ENCODE results near the gene PRPF19.
A peak's percentile ranks its signal among the peaks of the same experiment; 100 is the strongest.

PRPF19 gene

DNA sequence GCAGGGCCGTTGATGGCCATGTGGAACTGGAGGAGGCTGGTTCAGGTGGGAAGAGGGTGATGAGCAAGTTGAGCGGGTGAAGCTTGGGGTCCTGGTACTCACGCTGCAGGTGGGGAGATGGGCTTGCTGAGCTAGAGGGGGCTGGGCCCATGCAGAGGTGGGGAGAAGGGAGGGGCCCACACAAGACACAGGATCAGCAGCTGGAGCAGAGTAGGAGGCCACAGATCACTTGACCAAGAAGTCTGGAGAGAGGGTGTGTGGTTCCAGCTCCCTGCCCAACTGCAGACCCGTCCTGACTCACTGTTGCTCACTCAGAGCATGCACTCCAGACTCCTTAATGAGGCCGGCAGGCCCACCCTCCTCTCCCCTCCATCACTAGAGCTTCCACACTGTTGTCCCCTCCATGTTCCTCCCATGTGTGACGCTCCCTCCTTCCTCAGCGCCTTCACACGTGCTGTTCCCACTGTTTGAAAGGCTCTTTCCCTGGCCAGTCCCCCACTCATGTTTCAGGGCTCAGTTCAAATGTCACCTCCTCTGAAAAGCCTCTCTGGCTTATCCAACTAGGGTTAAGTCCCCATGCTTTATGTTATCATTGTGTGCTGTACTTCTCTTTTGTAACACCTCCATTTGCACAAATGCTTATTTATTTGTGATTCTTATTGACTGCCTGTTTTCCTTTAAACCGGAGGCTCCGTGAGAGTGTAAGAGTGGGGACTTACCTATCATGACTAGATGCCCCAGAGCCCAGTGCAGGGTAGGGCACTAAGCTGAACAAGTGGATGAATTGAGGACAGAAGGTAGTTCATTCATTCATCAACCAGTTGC is 62.1 kb downstream of the PRPF19 start:
- H3K27ac Mint-ChIP-seq, result peak overlapping the region; percentile 90 to 95
- peaks cover 0 to 6% of the 10 kb centered on the region in 2 donors for H3K9me3 Mint-ChIP-seq
- H3K4me1 Mint-ChIP-seq, result peaks cover 52% of the 10 kb centered on the region
- ATAC-seq (no peak), DNase-seq (no peak)
- H3K4me3 Mint-ChIP-seq, result peak overlapping the region; percentile 94
- no peaks in the 10 kb centered on the region for H3K27me3 Mint-ChIP-seq

DNA sequence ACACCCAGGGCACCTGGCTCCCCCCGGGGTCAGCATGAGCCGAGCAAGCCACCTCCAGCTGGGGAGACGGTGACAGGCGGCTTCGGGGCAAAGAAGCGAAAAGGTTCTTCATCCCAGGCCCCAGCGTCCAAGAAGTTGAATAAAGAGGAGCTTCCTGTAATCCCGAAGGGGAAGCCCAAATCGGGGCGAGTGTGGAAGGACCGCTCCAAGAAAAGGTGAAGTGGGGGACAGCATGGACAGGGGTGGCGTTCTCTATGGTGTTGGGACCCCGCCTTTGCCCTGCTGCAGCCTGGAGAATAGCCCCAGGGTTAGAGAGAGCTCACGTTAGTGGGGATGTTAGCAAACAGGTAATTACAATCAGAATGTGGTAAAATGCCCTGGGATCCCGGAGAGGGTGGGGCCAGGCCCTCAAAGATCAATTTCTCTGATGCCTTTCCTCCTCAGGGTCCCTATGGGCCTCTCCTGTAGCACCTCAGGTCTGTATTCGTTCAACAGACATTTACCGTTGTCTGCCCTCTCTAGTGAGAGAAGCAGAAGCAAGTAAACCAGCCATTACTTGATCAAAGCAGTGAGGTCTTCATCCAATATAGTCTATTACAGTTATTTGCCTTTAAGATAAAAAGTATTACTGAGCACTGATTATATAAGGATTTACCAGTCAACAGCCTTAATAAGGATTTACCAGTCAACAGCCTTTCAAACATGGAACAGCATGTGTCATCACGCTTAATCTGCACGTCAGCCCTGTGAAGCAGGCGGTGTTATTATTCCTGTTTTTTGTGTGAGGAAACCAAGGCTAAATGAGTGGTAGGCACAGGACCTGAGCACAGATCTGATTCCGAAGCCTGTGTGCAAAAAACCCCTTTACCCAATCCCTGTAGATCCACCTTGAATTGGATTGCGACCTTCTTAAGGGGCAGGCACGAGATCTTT is 63.5 kb downstream of the PRPF19 start:
- ATAC-seq (no peak), DNase-seq (no peak)
- peaks cover 0 to 6% of the 10 kb centered on the region in 2 donors for H3K9me3 Mint-ChIP-seq
- H3K4me1 Mint-ChIP-seq, result peaks cover 52% of the 10 kb centered on the region
- peak overlapping the region; percentile 94 for H3K4me3 Mint-ChIP-seq
- H3K27me3 Mint-ChIP-seq, result no peaks in the 10 kb centered on the region
- H3K27ac Mint-ChIP-seq, result peak overlapping the region; percentile 95 to 96

DNA sequence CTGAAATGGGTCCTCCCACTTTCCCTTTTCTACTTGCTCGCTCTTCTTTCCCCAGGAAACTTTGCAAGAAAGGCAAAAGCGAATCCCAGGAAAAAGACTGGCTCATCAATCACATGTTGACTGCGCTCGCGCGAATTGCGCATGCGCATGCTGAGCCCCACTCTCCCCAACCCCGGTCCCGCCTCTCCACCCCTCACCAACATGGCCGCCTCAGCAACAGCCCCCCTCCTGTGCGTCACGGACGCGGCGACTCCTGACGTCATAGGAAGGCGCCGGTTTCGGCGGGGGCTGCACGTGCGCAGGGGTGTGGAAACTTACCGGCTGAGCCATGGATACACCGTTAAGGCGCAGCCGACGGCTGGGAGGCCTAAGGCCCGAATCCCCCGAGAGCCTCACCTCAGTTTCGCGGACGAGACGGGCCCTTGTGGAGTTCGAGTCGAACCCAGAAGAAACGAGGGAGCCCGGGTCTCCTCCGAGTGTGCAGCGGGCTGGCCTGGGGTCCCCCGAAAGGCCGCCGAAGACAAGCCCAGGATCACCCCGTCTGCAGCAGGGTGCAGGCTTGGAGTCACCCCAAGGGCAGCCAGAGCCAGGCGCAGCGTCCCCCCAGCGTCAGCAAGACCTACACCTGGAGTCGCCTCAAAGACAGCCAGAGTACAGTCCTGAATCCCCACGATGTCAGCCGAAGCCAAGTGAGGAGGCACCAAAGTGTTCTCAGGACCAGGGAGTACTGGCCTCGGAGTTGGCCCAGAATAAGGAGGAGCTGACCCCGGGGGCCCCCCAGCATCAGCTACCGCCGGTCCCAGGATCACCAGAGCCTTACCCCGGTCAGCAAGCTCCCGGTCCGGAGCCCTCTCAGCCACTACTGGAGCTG is 64.4 kb downstream of the PRPF19 start, which contains the start of gene CCDC86:
TSS of gene CCDC86 (plus strand) at position 317 of the 871 bp plus-strand sequence. CDS start at position 329, 12 bp downstream.
- Mint-ChIP-seq H3K27me3 (no peaks in the 10 kb centered on the region), H3K4me3 (peak within 1 kb of the TSS; percentile 94), H3K4me1 (peaks cover 52% of the 10 kb centered on the region), H3K9me3 (peaks cover 0 to 6% of the 10 kb centered on the region in 2 donors), H3K27ac (peak within 1 kb of the TSS; percentile 95 to 96)
- peak; percentile 98 to 99 for DNase-seq
- peak; percentile 95 for ATAC-seq

Data from stimulated activated naive CD8-positive, alpha-beta T cell treated with anti-CD3 and anti-CD28 coated beads, Interleukin-15, amount 100 ng/mL, for 72 hours (primary cell).